GM21825 (cell line): ENCODE results near the gene MAD2L1.
"Not testable (repeated sequence)": the region's sequence is repeated elsewhere in the genome, so short reads cannot be mapped to it uniquely, and the experiment has no call there.

Experiments used
- ATAC-seq: cut with Tn5 transposase; IDR thresholded peaks from one replicate; pipeline ENCODE4 v1.9.1; 2021; ENCODE audit warnings: mild to moderate bottlenecking, moderate library complexity; ENCODE audit not compliant: unreplicated experiment

Gene MAD2L1

GRCh38 chr4:120066517-120067340 is at the start of gene MAD2L1:
TSS of gene MAD2L1 (minus strand) at chr4:120066848. CDS start at chr4:120066734, 114 bp downstream.
- ATAC-seq: peak; percentile 89

DNA sequence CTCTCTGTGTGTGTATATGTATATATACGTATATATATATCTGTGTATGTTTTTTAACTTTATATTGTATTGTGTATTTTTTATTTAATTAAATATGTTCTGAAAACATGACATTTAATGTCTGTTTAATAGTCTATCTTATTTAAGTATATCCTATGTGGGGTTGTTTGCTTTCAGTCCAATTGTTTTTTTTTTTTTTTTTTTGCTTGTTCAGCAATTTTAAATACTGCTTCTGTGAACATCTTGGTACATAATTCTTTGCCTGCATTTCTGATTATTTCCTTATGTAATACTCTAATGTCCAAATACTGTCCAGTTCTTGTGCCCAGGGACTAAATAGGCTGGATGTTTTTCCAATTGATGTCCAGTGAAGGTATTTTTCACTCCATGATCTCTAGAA is 45.1 kb upstream of the MAD2L1 start:
- ATAC-seq: no peak

DNA sequence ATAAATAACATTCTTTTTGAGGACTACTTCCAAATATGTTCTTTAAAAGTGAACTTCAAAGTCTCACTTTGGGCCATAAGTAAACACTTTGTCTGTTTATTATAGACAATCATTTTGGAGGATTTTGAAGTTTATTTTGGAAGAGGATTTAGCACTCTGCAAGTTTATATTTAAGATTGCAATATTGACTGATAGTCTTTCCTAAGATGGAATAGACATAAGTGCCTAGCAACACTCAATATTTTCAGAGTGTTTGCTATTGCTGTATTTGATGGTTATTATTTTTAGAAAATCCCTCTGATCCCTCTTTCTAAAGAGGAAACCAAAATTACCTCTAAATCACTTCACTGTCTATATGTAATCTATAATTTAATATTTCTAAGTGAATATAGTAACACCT is 42.8 kb upstream of the MAD2L1 start:
- no peak for ATAC-seq

DNA sequence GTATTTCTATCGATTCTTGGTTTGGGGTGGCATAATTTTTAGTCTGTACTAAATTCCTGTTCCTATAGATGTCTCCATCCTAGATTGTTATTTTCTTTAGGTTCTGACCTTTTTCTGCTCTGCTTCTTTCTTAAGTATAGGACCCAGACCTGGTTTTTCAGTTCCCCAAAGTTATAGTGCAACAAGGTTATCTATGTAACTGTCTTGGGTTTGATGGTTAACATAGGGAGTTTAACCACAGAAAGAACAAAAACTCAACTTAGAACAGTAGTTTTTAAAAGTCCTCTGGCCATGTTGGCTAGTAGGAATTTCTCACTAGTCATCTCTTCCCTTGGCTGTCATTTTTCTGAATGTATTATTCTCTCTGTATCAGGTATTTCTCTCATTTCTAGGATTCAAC is 38.8 kb upstream of the MAD2L1 start:
- peak; percentile 86 for ATAC-seq

DNA sequence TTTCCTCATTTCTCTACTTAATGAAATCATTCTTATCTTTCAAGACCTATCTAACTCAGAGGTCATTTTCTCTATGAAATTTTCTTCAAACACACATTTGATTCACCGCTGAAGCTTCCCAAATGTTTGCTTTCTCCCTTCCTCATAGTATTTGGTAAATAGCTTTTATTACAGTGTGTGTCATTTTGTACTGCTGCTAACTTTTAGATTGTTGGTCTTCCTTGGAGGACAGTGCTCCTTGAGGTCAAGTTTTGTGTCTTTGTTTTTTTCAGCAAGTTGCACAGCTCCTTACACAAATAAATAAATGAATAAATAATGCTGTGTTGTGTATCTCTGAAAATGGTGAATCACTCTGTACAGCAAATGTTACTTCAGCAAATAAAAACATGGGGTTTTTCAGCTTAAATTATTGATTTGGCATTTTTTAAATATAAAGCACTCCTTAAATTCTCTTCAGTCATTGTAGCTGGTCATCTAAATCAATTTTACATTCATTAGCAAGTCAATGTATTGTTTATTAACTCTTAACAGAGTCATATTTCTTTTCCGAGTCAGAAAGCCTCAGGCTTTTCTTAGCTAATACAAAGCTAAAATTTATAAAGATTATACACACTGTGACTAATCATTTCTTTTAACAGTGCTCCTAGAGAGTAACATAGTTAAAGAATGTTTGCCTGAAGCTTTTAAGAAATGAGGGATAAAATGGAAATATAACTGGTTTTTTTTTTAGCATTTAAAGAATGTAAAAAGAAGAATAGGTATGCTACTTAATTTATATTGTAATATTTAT is 30.1 kb upstream of the MAD2L1 start:
- ATAC-seq: no peak

DNA sequence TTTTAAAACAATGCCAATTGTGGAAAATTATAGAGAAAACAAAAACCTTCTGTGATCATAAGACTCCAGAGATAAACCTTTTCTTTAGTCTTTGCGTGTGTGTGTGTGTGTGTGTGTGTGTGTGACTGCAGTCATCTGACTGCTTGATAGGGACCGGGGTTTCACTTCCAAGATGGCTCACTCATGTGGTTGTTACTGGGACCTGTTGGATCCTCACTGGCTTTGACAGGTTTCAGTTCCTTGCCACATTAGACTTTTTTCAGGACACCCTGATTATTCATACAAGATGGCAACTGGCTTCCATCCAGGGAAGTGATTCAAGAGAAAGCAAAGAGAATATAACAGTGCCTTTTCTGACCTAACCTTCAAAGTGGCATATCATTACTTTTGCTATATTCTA is 21.9 kb upstream of the MAD2L1 start:
- no peak for ATAC-seq

GRCh38 chr4:120088066-120088465 is 21.4 kb upstream of the MAD2L1 start:
- ATAC-seq: not testable (repeated sequence)

DNA sequence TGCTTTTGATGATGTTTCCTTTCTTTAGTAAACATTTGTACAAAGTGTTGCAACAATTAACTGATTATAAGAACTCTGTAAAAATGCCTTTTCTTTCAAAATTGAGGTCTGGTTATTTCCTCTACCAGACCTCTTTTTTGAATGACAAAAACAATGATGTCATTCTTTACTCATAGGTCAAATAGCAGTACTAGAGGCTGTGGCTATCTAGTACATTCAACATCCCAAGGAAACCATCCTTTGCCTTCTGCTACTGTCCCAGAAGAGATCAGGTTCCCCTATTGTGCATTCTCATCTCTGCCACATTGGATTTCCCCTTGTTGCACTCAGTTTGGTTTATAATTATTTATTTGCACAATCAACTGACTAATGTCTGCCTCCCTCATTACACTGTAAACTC is 19.1 kb upstream of the MAD2L1 start:
- no peak for ATAC-seq

GRCh38 chr4:120084327-120084726 is 17.7 kb upstream of the MAD2L1 start:
- no peak for ATAC-seq

DNA sequence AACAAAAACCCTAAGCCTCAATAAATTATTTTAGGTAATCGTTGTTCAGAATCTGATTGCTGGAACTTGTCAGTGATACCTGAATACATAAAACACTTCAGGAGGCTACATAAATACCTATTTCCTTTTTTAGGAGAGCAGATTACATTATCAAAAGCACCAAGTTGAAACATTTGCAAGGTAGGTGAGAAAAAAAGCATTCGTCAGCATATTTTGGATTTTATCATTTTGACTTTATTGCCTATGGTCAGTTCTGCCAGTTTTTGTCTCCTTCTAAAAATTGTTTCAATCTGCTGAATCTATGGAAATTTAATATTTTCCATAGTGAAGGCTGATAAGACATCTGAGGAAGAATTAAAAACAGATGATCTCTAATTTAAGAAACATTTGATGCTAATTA is 16.5 kb upstream of the MAD2L1 start:
- no peak for ATAC-seq

GRCh38 chr4:120082251-120082650 is 15.6 kb upstream of the MAD2L1 start:
- ATAC-seq: no peak

- no peak for ATAC-seq
Observed at GRCh38 chr4:120081726-120082125, 15.1 kb upstream of the MAD2L1 start.

DNA sequence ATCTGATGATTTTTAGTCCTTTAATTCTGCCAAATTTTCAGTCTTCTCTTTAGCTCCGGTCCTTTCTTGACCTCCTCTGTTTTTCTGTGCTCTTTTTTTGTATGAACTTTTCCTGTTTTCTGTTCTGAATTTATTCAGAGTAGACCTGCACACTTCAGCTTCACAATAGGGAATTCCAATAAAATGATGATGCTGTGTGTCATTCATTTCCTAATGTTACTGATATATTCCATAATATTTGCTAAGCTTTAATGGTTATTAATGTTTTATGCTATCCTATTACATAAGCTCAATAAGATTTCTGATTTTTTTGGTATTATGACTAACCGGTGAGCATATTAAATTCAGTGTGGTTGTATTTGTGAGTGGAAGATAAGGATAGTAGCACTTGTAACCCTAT is 13.9 kb upstream of the MAD2L1 start:
- no peak for ATAC-seq

GRCh38 chr4:120079839-120080520 is 13.3 kb upstream of the MAD2L1 start:
- no peak for ATAC-seq

- no peak for ATAC-seq
Observed at GRCh38 chr4:120078216-120078615, 11.6 kb upstream of the MAD2L1 start.

DNA sequence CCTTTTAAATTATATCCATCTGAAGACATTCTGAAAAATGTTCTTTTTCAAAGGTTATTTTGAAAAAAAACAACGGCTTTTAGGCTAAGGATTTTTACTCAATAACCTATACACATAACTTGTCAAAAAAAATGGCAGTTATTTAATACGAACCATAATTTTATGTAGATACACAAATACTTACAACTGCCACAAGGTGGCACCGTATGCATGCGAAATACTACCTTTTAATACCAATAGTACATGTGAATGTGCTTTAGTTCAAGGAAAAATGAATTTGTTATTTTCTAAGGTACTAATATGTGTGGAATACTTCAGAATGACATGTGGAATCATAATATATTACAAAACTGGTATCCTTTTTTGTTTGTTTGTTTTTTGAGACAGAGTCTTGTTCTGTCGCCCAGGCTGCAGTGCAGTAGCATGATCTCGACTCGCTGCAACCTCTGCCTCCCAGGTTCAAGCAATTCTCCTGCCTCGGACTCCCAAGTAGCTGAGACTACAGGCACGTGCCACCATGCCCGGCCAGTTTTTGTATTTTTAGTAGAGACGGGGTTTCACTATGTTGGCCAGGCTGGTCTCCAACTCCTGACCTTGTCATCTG is 4.6 kb upstream of the MAD2L1 start:
- no peak for ATAC-seq

- no peak for ATAC-seq
Observed at GRCh38 chr4:120070196-120070595, 3.5 kb upstream of the MAD2L1 start.

- peak; percentile 56 for ATAC-seq
Observed at GRCh38 chr4:120065974-120066516, 603 bp downstream of the MAD2L1 start.

GRCh38 chr4:120064887-120065286 is 1.8 kb downstream of the MAD2L1 start:
- no peak for ATAC-seq

DNA sequence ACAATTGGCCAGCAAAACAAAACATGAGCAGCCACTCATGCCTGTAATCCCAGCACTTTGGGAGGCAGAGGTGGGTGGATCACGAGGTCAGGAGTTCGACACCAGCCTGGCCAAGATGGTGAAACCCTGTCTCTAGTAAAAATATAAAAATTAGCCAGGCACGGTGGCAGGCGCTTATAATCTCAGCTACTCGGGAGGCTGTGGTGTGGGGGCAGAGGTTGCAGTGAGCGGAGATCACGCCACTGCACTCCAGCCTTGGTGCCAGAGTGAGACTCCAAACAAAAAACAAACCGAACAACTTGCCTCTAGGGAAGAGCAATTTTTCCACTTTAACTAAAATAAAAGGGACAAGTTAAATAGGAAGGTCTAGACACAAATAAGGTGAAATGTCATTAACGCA is 2.9 kb downstream of the MAD2L1 start:
- ATAC-seq: not testable (repeated sequence)

DNA sequence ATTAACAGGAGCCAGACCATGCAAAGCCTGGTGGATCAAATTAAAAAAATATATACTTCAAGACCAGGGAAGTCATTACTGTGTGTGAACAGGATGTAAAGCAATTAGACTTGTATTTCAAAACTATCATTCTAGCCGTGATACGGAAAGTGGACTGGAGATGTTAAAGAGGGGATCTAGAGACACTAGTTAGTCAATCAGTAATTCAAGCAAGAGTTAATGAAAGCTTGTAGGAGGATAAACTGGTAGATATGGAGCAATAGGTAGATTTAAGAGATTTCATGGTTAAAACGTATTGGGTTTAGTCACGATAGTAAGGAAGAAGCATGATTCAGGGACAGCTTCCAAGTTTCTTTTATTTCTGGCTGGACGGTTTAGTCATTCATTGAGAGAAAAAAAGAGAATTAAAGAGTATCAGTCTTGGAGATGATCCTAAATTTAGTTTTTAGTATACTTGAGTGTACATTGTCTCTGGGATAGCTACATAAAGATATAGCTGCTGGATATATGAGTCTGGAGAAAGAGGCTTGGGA is 3.9 kb downstream of the MAD2L1 start:
- ATAC-seq: no peak
